Measurements from ENCODE around the gene NT5E. TPM values are rescaled to one million over a fixed set of nuclear protein-coding genes. Genes with fewer than 3 reads are reported as not detected.

Gene NT5E
- total RNA-seq, 1 experiment from 2014 or later: 0.52 TPM

DNA sequence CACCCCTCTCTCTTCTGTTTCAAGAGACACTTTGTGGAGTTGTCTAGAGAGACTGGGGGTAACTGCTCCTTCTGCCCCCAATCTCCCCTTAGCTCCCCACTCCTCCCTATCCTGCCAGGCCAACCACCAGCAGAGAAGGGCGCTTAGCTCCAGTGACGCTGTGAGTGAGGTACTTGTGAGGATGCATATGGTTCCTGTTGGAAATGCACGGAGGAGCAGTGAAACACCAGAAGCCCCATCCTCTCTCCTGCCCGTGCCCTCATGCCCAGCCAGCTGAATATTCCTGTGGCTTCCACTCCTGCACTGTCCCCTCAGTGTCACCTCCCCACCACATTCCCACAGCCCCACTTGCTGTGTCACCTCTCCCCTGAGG lies 11.9 kb downstream of the NT5E start:
- H3K9ac ChIP-seq (ENCODE audit: extremely low read depth, insufficient read length, low read length): no peak overlapping the region
- TF ChIP-seq, protein P1, sequence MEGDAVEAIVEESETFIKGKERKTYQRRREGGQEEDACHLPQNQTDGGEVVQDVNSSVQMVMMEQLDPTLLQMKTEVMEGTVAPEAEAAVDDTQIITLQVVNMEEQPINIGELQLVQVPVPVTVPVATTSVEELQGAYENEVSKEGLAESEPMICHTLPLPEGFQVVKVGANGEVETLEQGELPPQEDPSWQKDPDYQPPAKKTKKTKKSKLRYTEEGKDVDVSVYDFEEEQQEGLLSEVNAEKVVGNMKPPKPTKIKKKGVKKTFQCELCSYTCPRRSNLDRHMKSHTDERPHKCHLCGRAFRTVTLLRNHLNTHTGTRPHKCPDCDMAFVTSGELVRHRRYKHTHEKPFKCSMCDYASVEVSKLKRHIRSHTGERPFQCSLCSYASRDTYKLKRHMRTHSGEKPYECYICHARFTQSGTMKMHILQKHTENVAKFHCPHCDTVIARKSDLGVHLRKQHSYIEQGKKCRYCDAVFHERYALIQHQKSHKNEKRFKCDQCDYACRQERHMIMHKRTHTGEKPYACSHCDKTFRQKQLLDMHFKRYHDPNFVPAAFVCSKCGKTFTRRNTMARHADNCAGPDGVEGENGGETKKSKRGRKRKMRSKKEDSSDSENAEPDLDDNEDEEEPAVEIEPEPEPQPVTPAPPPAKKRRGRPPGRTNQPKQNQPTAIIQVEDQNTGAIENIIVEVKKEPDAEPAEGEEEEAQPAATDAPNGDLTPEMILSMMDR (conservative IDR thresholded peaks at IDR 0.05): no peak
- WGBS (ENCODE audit: extremely low coverage, insufficient read length, low lambda C conversion rate): no CpG with 5 or more reads among the region's 4 CpGs

More for the DNA sequence above, 11.9 kb downstream of the NT5E start:
- no peaks in the 10 kb centered on the region for H4K20me1 ChIP-seq (ENCODE audit: control insufficient read depth, insufficient read depth, insufficient read length)
- no peak overlapping the region for H2AFZ ChIP-seq (ENCODE audit: low read length)
- no peak overlapping the region for H2BK5ac ChIP-seq (ENCODE audit: insufficient read length, low read length)
- H3K23me2 ChIP-seq (ENCODE audit: insufficient read length, low read depth, low read length, poor library complexity, severe bottlenecking): no peaks in the 10 kb centered on the region
- Mint-ChIP-seq H3K4me1 (peaks cover 18 to 23% of the 10 kb centered on the region in 2 experiments), H3K27me3 (ENCODE audit: low read depth) (no peaks in the 10 kb centered on the region), H3K4me3 (no peak overlapping the region), H3K9me3 (no peaks in the 10 kb centered on the region), H3K36me3 (ENCODE audit: insufficient read depth in 1 of 3, low read depth in 3 of 3) (no peaks in the 10 kb centered on the region), H3K27ac (peak overlapping the region in 1 of 3 experiments; percentile 79; a peak in 2 of 7 replicates)
- no peak overlapping the region for H3K56ac ChIP-seq (ENCODE audit: insufficient read length, low read depth, low read length)
- DNase-seq: no peak
- no peaks in the 10 kb centered on the region for H3K79me1 ChIP-seq (ENCODE audit: insufficient read depth, low read depth, low read length, poor library complexity, severe bottlenecking)
- H4K5ac ChIP-seq (ENCODE audit: insufficient read length, low read depth, low read length): no peak overlapping the region
- no peak overlapping the region for H2BK120ac ChIP-seq (ENCODE audit: low read depth, low read length, poor library complexity, severe bottlenecking)
- peaks cover 11% of the 10 kb centered on the region; the same call in 1 of the 2 replicates for H3K4me1 ChIP-seq (ENCODE audit: insufficient read depth, low read length)
- no peak overlapping the region for H3T11ph ChIP-seq (ENCODE audit: low read length)
- no peaks in the 10 kb centered on the region for H3K9me3 ChIP-seq (ENCODE audit: control insufficient read depth, low read depth, low read length)
- no peak overlapping the region for H2BK15ac ChIP-seq (ENCODE audit: low read depth, low read length)
- H3K14ac ChIP-seq (ENCODE audit: insufficient read depth, low read length): no peak overlapping the region
- H3K4me2 ChIP-seq (ENCODE audit: insufficient read depth, insufficient read length, low read length): no peak overlapping the region
- no peak overlapping the region for H4K91ac ChIP-seq (ENCODE audit: insufficient read length, low read depth, low read length)
- H2BK12ac ChIP-seq (ENCODE audit: insufficient read length, low read depth, low read length): no peak overlapping the region
- no peak overlapping the region for H2AK5ac ChIP-seq (ENCODE audit: insufficient read length, low read length)
- H3K27ac ChIP-seq (ENCODE audit: insufficient read length, low read depth, low read length): no peak overlapping the region
- H3K18ac ChIP-seq (ENCODE audit: insufficient read length, low read depth, low read length): no peak overlapping the region
- no peak overlapping the region for H4K8ac ChIP-seq (replicated peaks; ENCODE audit: insufficient read length, low read depth, low read length)
- no peak overlapping the region for H3K4ac ChIP-seq (ENCODE audit: low read depth, low read length)
- no peak overlapping the region for H2BK20ac ChIP-seq (ENCODE audit: low read depth, low read length, poor library complexity, severe bottlenecking)
- H3K79me2 ChIP-seq (ENCODE audit: insufficient read depth, low read length): no peaks in the 10 kb centered on the region
- no peaks in the 10 kb centered on the region for H3K27me3 ChIP-seq (ENCODE audit: insufficient read depth, low read length)
- no peak overlapping the region for H3K23ac ChIP-seq (ENCODE audit: insufficient read length, low read depth, low read length)
